22Rv1 (cell line): Measurements from ENCODE around the gene DNPEP.
"Not testable (repeated sequence)": the region's sequence is repeated elsewhere in the genome, so short reads cannot be mapped to it uniquely, and the experiment has no call there.

Source experiments
- H3K27ac ChIP-seq: fragments of 450-650 bp; 2 replicates; pipeline ENCODE4 v1.5.1; 2017
- CTCF ChIP-seq: fragments of 450-650 bp; IDR thresholded peaks from 2 replicates; pipeline ENCODE4 v1.5.1; 2017; ENCODE audit warnings: mild to moderate bottlenecking
- ZFX ChIP-seq: fragments of 450-650 bp; IDR thresholded peaks from 2 replicates; pipeline ENCODE4 v1.6.1; 2017; ENCODE audit warnings: antibody characterized with exemption, borderline replicate concordance

DNPEP gene

GRCh38 chr2:219399716-219400478, 12.2 kb upstream of the DNPEP start:
- H3K27ac ChIP-seq, result peak overlapping the region; percentile 44
- TF ChIP-seq CTCF (no peak), ZFX (no peak)

- H3K27ac ChIP-seq, result peak overlapping the region; percentile 44
- no peak for TF ChIP-seq ZFX
- TF ChIP-seq CTCF, result no peak
Observed at GRCh38 chr2:219398721-219399363, 11.1 kb upstream of the DNPEP start.

- TF ChIP-seq ZFX, result no peak
- TF ChIP-seq CTCF, result no peak
- H3K27ac ChIP-seq, result no peak overlapping the region
Observed at GRCh38 chr2:219396863-219397457, 9.2 kb upstream of the DNPEP start.

DNA sequence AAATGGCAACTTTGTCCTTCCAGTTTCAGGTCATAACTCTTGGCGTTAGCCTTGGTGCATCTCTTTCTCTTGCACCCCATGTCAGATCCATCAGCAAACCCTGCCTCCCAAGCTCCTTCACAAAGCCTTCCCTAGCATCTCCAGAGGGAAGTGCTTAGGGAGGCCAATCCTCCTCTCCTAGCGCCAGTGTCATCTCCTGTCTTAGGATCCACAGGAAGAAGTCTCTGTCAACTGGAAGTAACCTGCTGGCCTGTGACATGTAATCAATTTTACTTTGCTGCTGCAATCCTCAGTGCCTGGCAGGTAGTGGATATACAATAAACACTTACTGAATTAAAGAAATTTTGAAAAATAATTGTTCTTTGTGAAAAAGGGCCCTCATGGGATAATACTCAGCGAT, 7.9 kb upstream of the DNPEP start:
- no peak overlapping the region for H3K27ac ChIP-seq
- TF ChIP-seq CTCF, result no peak
- TF ChIP-seq ZFX, result no peak

GRCh38 chr2:219395056-219395455, 7.3 kb upstream of the DNPEP start:
- not testable (repeated sequence) for H3K27ac ChIP-seq

DNA sequence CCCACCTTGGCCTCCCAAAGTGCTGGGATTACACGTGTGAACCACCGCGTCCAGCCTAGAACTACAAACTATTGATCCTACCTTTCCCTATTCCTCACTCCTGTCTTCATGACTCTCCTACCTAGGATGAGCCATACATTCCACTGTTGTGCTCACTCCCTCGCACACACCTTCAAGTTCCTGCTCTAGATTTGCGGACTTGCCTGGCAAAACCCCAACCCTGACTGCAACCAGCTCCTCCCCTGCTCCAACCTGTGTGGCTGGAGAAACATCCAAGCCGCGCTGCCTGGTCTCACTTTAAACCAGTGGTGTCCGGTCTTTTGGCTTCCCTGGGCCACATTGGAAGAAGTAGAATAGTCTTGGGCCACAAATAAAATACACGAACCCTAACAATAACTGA, 5.0 kb upstream of the DNPEP start:
- H3K27ac ChIP-seq, result no peak overlapping the region
- TF ChIP-seq ZFX (no peak), CTCF (no peak)

GRCh38 chr2:219388907-219389156, 1.1 kb upstream of the DNPEP start:
- TF ChIP-seq ZFX (no peak), CTCF (no peak)
- H3K27ac ChIP-seq, result peak overlapping the region; percentile 54
